Epithelial cell of proximal tubule (primary cell): ENCODE results near the gene CCNDBP1. TPM values are rescaled to one million over a fixed set of nuclear protein-coding genes. Genes with fewer than 3 reads are reported as not detected.

Experiments
- DNase-seq: peaks from one replicate; pipeline ENCODE4 v3.0.0-alpha.2; 2011; ENCODE audit warnings: low read depth
- H3K4me3 ChIP-seq: 2 replicates; pipeline ENCODE4 v1.5.1; 2011; ENCODE audit warnings: low read depth, mild to moderate bottlenecking, low read length
- total RNA-seq: library from RNA; depleted of rRNA; stranded (reverse); fragments of >200 nt; gene quantifications from 2 replicates; pipeline ENCODE4 v1.2.3, GENCODE V29; 2015
- TF ChIP-seq, protein P1 (sequence below): conservative IDR thresholded peaks from 2 replicates; pipeline ENCODE4 v1.5.1; 2012; ENCODE audit warnings: low read depth, mild to moderate bottlenecking, low read length

CCNDBP1 gene
- total RNA-seq, 1 donor from 2014 or later, result 39.8 TPM

DNA sequence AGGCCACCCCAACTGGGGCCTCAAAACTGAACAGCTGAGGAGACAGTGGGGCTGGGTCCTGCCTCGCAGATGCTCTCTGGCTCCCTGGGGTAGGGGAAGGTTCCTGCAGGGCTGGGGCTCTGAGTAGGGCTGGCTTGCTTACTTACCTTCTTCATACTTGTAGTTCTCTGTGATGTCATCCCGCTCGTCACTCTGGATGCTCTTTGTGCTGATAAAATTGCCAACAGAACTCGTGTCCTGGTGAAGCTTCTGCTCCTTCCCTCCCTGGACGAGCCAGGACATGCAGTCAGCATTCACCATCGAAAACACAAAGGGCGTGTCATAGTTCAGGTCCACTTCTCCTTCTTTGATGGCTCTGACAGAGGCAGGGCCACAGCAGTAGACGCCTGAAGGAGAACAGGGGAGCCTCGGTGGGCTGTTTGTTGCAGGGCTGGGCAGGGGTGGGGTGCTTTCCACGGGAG is 53.5 kb downstream of the CCNDBP1 start:
- DNase-seq, result no peak
- TF ChIP-seq, protein P1, sequence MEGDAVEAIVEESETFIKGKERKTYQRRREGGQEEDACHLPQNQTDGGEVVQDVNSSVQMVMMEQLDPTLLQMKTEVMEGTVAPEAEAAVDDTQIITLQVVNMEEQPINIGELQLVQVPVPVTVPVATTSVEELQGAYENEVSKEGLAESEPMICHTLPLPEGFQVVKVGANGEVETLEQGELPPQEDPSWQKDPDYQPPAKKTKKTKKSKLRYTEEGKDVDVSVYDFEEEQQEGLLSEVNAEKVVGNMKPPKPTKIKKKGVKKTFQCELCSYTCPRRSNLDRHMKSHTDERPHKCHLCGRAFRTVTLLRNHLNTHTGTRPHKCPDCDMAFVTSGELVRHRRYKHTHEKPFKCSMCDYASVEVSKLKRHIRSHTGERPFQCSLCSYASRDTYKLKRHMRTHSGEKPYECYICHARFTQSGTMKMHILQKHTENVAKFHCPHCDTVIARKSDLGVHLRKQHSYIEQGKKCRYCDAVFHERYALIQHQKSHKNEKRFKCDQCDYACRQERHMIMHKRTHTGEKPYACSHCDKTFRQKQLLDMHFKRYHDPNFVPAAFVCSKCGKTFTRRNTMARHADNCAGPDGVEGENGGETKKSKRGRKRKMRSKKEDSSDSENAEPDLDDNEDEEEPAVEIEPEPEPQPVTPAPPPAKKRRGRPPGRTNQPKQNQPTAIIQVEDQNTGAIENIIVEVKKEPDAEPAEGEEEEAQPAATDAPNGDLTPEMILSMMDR, result no peak
- H3K4me3 ChIP-seq, result no peak overlapping the region

DNA sequence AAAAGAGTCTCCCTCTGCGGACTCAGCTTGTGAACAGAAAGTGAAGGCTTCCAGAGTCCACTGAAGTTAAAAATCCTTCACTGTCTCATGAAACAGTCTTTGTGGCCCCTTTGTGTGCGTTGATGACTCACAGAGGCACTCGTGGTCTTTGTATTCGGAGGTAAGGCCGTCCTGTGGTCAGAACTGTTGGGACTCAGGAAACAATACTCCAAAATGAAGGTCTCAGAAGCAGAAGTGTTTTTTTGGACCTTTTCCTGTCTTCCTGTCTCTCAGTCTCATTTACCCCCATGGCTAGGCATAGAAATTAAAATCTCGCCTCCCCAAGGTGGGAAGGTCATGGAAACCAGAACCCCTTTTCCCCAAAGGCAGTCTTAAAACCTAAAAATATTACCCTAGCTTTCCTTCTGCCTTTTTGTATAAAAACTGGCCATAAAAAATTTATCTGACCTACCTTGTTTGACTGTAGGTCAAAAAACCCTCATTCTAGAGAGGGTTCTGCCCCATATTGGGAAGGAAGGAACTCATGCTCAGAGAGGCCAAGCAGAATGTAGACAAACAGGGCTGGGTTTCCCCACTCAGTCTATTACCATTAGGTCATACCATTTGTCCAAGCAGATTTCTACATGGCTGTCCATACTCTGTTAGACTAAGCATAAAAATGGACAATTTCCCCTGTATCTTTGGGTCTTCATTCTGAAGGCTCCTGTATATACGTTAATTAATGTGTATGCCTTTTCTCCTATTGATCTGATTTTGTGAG is 54.7 kb downstream of the CCNDBP1 start:
- H3K4me3 ChIP-seq, result no peak overlapping the region
- DNase-seq, result no peak
- TF ChIP-seq, protein P1, result no peak

DNA sequence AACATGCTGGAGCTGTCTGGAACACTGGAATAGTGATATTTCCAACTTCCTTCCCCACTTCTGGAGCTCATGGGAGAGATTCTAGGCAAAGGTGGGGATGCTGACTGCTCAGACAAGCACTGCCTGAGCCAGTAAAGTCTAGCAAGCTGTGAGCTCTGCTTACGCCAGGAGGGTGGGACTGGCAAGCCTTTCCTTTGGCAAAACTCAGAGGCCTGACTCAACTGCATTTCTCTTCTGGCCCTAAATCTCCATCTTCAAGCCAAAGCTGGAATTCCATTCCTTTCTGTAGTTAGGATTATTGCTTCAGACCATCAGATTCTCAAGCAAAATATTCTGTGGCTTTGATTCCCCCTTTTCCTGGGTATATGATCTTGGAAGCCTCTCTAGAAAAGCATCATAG is 55.9 kb downstream of the CCNDBP1 start:
- TF ChIP-seq, protein P1, result no peak
- DNase-seq, result no peak
- H3K4me3 ChIP-seq, result no peak overlapping the region

DNA sequence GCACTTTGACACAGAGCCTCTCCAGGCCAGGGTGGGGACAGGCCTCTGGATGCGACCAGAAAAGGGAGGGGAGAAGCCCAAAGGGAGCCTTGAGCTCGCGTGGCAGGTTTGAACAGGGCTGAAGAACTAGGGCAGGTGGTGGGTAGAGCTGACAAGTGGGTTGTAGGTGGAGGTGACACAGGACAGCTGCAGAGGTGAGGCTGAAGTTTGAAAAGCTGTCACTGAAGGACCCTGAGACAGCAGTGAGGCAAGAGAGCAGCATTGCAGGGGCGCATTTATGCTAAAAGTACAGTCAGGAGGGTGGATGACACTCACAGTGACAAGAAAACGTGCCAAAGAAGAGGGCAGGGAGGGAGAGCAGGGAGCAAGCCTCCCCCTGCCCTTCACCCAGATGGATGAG is 57.4 kb downstream of the CCNDBP1 start:
- no peak overlapping the region for H3K4me3 ChIP-seq
- no peak for DNase-seq
- TF ChIP-seq, protein P1, result no peak

DNA sequence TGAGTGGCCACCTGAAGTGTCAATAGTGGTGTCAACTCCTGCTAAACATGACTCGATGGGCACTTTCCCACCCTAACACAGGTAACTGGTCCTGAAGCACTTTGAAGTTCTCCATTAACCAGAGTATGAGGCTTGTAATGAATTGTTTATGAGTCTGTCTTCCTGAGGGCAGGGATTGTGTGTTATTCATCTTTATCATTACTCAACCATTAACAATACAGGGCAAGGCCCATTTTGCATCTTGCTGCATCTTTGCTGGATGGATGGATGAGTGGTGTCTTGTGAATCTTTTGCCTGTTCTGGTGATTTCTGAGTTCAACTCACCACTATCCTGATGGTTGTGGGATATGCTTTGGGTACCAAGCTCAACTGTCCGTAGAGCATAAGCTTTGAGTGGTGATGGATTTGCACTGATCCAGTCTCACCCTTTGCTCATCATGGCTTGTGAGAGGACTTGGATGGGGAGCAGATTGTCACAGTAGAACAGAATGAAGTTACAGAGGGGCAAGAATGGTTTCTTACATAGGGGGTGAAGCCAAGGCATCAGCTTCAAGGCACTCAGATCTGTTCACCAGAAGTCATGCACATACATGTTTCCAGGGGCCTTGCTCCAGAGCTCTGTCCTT is 57.9 kb downstream of the CCNDBP1 start:
- H3K4me3 ChIP-seq, result no peak overlapping the region
- DNase-seq, result no peak
- TF ChIP-seq, protein P1, result no peak

DNA sequence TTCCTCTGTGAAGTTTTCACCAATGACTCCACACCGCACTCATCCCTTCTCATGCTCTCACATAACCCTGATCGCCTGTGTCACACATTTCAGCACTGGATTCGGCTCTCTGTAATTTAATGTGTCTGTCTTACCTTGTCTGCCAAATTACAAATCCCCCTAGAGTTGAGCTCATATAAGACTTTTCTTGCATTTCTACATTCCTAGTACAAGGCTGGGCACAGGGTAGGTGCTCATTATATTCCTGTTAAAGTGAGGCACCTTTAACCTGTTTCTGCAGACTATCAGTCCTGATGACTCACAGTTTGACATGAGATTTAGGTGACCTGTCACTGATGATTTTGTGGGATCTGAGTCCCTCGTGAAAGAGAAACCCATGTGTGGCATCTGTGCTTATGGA is 58.9 kb downstream of the CCNDBP1 start:
- no peak overlapping the region for H3K4me3 ChIP-seq
- TF ChIP-seq, protein P1, result no peak
- DNase-seq, result no peak

DNA sequence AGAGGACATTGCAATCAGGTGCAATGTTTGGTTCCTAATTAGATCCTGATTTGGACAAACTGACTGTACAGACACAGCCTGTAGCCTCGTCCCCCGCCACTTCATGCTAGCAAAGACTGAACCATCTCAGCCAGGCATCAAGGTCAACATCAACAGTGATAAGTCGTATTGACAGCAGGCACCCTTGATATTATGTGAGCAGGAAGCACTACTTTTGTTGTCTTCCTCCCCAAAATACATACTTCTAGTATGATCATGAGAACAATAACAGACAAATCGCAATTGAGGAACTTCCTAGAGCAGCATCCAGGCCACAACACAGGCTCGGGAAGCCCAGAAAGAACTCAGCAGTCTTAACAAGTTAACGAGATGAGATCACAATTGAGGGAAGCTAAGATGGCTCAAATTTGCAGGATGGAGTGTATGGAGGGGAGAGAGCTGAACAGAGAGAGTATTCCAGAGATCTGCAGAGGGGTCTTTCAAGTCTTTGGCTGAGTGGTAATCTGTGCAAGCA is 61.1 kb downstream of the CCNDBP1 start:
- no peak overlapping the region for H3K4me3 ChIP-seq
- TF ChIP-seq, protein P1, result no peak
- no peak for DNase-seq
